Epithelial cell of proximal tubule (primary cell): ENCODE measurements around the gene OSBPL6. TPM values are rescaled to one million over a fixed set of nuclear protein-coding genes. Genes with fewer than 3 reads are reported as not detected.

Source experiments
- DNase-seq: peaks from one replicate; pipeline ENCODE4 v3.0.0-alpha.2; 2011; ENCODE audit warnings: low read depth
- H3K4me3 ChIP-seq: 2 replicates; pipeline ENCODE4 v1.5.1; 2011; ENCODE audit warnings: low read depth, mild to moderate bottlenecking, low read length
- CTCF ChIP-seq: conservative IDR thresholded peaks from 2 replicates; pipeline ENCODE4 v1.5.1; 2012; ENCODE audit warnings: low read depth, mild to moderate bottlenecking, low read length
- total RNA-seq: library from RNA; depleted of rRNA; stranded (reverse); fragments of >200 nt; gene quantifications from 2 replicates; pipeline ENCODE4 v1.2.3, GENCODE V29; 2015

Gene OSBPL6
- total RNA-seq, 1 donor from 2014 or later, result 2.9 TPM

GRCh38 chr2:178234648-178235047 is 40.3 kb downstream of the OSBPL6 start:
- DNase-seq, result no peak
- H3K4me3 ChIP-seq, result no peak overlapping the region
- no peak for TF ChIP-seq CTCF

- H3K4me3 ChIP-seq, result no peak overlapping the region
- TF ChIP-seq CTCF, result no peak
- DNase-seq, result no peak
Observed at GRCh38 chr2:178237488-178238153, 43.3 kb downstream of the OSBPL6 start.

GRCh38 chr2:178238154-178238521 is 43.8 kb downstream of the OSBPL6 start:
- TF ChIP-seq CTCF, result no peak
- no peak for DNase-seq
- no peak overlapping the region for H3K4me3 ChIP-seq

GRCh38 chr2:178238750-178239149 is 44.4 kb downstream of the OSBPL6 start:
- no peak for TF ChIP-seq CTCF
- no peak for DNase-seq
- no peak overlapping the region for H3K4me3 ChIP-seq

- TF ChIP-seq CTCF, result no peak
- H3K4me3 ChIP-seq, result no peak overlapping the region
- peak; percentile 76 for DNase-seq
Observed at GRCh38 chr2:178241844-178242551, 47.7 kb downstream of the OSBPL6 start.

- H3K4me3 ChIP-seq, result no peak overlapping the region
- TF ChIP-seq CTCF, result no peak
- no peak for DNase-seq
Observed at GRCh38 chr2:178242552-178242883, 48.2 kb downstream of the OSBPL6 start.

GRCh38 chr2:178243961-178244360 is 49.6 kb downstream of the OSBPL6 start:
- DNase-seq, result no peak
- no peak overlapping the region for H3K4me3 ChIP-seq
- no peak for TF ChIP-seq CTCF
